GM21723 (cell line): ENCODE results near the gene CYP8B1.

Experiments used
- ATAC-seq: cut with Tn5 transposase; IDR thresholded peaks from one replicate; pipeline ENCODE4 v1.9.1; 2021; ENCODE audit warnings: mild to moderate bottlenecking, moderate library complexity; ENCODE audit not compliant: unreplicated experiment

CYP8B1 gene, protein sequence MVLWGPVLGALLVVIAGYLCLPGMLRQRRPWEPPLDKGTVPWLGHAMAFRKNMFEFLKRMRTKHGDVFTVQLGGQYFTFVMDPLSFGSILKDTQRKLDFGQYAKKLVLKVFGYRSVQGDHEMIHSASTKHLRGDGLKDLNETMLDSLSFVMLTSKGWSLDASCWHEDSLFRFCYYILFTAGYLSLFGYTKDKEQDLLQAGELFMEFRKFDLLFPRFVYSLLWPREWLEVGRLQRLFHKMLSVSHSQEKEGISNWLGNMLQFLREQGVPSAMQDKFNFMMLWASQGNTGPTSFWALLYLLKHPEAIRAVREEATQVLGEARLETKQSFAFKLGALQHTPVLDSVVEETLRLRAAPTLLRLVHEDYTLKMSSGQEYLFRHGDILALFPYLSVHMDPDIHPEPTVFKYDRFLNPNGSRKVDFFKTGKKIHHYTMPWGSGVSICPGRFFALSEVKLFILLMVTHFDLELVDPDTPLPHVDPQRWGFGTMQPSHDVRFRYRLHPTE

DNA sequence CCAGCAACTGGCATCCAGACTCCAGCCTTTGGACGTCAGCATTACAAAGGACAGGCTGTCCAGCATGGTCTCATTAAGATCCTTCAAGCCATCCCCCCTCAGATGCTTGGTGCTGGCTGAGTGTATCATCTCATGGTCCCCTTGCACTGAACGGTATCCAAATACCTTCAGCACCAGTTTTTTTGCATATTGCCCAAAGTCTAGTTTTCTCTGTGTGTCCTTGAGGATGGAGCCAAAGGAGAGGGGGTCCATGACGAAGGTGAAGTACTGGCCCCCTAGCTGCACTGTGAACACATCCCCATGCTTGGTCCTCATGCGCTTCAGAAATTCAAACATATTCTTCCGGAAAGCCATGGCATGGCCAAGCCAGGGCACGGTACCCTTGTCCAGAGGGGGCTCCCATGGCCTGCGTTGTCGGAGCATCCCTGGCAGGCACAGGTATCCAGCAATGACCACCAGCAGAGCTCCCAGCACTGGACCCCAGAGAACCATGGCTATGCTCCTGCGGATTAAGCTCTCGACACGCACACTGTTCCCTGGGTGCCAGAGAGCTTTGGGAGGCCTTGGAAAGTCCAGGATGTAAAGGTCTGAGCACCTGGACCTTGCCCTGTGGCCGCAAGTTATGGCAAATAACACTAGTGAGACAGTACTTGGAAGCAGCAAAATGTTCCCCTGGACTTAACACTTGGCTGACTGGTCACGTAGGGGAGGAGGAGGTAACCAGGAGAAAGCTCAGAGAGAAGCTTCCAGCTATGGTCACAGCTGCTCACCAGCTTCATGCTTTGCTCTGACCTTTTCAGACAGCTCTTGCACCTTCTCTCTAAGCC is at the start of gene CYP8B1:
Gene CYP8B1, minus strand, starts transcription at position 555 of the 827 bp plus-strand sequence. Its CDS starts 63 bp downstream, at position 492.
- no peak for ATAC-seq

DNA sequence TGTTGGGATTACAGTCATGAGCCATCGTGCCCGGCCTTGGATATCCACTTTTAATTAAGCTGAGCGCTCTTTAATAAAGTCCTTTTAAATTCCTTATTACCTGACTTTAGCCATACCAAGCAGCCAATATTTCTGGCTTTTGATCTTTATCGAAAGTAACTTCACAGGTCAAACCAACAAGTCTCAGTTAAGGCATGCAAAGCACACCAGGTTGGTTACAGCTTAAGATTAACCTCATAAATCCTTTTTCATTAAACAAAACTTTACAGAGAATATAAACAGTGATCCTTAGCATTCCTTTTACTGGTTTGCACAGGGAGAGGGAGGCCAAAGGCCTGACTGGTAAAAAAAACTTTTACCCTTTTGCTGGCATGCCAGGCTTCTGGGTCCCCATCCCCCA is 47.9 kb upstream of the CYP8B1 start:
- no peak for ATAC-seq

DNA sequence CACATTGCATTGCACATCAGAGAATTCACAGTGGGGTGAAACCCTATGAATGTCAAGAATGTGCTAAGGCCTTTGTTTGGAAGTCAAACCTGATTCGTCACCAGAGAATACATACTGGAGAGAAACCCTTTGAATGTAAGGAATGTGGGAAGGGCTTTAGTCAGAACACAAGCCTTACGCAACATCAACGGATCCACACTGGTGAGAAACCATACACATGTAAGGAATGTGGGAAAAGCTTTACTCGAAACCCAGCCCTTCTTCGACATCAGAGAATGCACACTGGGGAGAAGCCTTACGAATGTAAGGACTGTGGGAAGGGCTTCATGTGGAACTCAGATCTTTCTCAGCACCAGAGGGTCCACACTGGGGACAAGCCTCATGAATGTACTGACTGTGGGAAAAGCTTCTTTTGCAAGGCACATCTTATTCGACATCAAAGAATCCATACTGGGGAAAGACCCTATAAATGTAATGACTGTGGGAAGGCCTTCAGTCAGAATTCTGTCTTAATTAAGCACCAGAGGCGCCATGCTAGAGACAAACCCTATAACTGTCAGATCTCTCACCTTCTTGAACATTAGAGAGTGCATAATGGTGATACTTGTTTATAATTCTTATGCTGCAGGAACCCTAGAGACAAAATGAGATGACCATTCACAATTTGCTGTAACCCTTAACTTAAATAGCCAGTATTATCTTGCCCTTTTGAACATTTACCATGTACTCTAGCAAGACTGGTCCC is 39.3 kb upstream of the CYP8B1 start:
- ATAC-seq = no peak

DNA sequence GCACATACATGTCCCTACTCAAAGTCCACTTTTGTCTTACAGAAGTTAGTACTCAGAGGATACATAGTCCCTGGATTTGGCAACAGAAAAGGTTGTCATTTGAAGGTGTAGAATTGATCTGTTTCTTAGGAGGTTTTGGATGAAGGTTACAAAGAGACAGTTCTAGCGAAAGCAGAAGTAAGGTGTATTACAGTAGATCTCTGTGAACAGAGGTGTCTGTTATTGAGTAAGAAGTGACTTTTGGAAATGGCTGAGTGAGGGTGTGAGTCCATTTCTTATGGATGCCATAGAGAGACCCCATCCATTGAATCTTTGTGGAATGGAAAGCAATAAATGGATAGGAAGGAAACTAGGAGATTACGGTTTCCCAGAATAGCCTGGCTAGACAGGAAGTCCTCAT is 35.9 kb upstream of the CYP8B1 start:
- no peak for ATAC-seq

DNA sequence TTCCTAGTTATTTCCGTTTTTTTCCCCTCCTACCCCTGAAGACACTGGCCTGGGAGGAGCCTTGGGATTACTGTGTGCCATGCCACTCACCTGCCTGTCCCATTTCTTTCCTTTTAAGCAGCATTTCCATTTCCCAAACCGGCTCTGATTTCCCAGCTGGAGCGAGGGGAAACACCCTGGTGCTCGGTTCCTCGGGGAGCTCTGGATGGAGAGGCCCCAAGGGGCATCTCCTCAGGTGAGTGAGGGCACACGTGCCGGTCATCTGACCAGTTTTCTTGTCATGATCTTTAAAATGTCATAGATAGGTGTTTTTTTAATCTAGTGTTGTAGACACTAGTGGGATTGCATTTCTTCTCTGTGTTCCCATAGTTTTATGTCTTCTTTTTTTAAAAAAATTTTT is 33.0 kb upstream of the CYP8B1 start:
- no peak for ATAC-seq

DNA sequence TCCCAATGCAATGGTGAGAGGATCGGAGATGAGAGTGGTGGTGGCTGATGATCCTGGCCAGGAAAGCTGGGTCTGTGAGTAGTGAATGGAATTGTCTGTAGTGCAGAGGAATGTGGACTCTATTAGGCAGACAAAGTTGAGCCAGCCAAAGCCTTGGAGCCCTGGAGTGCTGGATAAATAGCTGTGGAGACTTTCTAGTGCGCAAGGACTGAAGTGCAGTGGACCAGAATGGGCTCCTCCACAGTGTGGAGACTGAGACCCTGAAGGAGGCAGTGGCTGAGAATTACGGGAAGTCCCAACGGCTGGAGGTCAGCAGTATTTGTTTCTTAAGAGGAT is 31.1 kb upstream of the CYP8B1 start:
- no peak for ATAC-seq

DNA sequence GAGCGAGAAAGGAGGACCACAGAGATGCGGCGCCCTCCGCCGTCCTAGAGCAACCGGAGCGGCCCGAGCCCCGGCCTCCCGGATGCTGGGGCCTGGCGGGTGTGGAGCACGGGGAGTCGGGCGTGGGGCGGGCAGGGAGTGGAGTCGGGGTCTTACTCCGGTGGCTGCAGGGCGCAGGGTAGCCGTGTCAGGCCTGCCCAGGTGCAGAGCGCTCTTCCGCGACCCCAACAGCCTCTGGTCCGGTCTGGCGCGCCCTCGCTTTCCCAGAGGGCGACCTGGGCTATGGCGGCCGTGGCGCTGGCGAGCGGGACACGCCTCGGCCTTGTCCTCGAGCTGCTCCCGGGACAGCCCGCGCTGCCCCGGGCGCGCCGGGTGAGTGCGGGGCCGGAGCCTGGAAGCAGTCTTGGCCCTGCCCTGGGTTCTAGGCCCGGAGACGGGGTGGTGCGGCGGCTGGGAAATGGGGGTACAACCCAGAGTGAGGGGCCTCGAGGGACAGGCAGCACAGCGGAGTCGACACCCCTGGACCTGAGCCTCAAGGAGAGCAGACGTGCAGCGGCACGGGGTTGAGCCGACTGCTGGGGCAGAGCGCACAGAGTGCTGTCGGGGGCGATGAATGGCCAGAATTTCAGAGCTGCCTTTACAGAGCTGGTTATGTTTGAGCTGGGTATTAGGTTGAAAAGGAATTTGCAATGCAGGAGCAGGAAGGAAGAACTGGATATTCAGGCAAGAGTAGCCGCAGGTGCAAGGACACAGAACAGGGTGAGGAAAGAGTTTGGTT is 30.6 kb upstream of the CYP8B1 start, which contains the start of gene ZNF662:
Gene ZNF662, plus strand, starts transcription at position 73 of the 778 bp plus-strand sequence. CDS start 1,973 bp downstream, outside the sequence.
- ATAC-seq = no peak

DNA sequence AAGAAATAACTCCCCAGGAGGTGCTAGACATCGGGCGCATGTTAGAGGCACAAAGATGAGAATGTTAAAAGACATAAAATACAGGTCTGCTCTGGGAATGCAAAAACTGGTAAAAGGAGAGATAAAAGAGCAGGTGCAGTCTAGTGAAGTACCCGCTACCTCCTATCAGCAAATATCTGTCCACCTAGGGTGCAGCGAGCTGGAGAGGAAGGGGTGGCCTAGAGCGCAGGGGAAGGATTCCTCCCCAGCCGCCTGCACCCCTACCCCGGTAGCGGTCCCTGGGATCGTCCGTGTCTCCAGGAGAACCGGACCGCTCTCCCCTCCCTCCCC is 30.0 kb upstream of the CYP8B1 start:
- ATAC-seq = no peak

DNA sequence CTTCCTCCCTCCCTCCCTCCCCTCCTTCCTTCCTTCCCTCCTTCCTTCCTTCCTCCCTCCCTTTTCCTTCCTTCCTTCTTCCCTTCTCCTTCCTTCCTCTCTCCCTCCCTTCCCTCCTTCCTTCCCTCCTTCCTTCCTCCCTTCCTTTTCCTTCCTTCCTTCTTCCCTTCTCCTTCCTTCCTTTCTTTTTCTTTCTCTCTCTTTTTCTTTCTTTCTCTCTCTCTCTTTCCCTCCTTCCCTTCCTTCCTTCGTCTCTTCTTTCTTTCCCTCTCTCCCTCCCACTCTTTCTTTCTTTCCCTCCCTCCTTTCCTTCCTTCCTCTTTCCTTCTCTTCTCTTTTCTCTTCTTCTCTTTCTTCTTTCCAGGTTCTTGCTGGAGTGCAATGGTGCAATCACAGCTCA is 28.4 kb upstream of the CYP8B1 start:
- no peak for ATAC-seq

DNA sequence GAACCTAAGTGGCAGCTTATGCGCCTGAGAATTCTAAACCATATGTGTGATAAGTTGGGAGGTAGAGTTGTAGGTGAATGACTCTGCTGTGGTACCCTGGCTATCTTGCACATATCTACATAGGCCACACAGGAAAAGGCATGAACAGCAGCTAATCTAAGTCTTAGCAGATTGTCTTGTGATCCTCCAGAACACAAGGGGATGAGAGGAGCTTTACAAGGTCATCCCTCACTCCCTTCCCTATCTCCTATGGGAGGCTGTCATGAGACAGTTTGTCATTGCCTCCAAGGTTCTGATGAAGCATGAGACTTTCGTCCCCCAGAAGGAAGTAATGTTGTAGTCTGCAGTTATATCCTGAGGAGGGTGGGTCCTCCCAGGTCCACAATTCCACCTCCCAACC is 26.6 kb upstream of the CYP8B1 start:
- no peak for ATAC-seq

DNA sequence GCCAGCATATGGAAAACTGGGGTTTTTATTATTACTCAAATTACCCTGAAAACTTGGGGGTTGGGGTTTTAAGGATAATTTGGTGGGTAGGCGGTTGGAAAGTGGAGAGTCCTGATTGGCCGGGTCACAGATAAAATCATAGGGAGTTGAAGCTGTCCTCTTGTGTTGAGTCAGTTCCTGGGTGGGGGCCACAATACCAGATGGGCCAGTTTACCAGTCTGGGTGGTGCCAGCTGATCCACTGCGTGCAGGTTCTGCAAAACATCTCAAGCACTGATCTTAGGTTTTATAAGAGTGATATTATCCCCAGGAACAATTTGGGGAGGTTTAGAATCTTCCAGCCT is 25.4 kb upstream of the CYP8B1 start:
- no peak for ATAC-seq

DNA sequence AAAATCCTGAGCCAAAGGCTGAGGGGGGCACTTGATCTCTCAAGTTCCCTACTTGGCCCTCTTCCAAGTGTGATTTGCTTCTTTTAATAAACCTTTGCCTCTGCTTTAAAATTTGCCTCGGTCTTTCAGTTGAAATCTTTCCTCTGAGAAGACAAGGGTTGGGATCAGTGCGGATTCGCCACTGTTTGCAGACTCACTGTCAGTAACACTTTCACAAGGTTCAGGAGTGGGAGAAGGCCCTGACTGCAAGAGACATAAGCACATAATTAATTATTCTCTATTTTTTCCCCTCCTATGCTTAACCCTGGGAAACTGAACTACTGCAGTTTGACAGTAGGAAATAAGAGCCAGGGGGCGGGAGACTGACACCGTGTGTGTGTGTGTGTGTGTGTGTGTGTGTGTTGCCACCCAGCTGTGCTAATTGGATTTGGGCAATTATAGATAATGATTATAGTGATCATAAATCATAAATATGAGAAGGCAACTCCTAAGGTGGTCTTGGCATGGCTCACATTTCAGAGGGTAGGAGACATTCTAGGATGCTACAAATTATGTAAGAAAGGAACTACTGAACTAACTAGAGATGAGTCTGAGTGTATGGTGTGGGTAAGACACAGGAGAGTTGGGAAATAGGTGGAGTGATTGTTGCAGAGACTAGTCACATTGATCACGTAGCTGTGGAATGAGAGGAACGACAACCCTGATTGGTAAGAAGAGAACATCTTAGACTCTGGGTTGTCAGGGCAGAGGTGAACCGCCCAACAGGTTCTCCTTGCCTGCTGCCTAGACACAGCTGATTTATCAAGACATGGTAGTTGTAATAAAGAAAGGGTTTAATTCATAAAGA is 24.8 kb upstream of the CYP8B1 start:
- no peak for ATAC-seq

DNA sequence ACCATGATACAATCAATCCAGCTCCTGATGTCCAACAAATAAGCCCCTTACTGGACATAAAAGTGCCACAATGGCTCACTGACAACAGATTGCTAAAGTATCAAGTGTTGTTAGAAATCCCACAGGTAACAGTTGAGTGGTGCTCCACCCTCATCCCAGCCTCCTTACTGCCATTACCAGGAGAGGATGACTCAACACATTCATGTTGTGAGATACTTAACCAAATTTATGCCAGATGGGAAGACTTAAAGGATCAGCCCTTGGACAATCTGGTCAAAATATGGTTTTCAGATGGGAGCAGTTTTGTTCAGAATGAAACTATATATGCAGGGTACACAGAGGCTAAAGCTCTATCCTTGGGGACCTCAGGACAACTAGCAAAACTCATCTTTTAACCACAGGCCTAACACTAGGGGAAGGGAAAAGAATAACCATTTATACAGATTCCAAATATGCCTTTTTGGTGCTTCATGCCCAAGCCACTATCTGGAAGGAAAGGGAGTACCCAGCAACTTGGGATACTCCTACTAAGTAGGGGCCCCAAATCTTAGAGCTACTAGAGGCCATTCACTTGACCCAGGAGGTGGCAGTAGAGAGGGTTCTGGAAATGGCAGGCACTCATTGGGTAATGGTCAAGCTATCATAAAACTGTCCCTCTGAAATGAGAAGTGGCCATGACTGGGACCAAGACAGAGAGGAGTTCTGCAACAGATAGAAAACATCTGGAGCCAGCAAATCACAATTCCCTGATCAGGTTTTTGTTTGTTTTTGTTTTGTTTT is 23.4 kb upstream of the CYP8B1 start:
- ATAC-seq = no peak

DNA sequence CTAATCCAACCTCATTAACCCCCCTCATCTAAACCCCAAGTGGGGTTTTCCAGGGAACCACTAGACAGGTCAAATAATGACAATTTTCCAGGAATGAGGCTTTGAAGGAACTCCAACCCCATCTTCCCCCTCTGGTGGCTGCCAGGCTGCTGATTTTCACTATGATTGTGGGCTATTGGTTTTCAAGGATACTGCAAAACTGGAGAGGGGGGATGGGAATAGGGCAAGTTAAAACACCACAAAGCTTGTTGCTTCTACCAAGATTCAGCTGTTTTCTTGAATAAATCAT is 19.8 kb upstream of the CYP8B1 start:
- ATAC-seq = no peak

DNA sequence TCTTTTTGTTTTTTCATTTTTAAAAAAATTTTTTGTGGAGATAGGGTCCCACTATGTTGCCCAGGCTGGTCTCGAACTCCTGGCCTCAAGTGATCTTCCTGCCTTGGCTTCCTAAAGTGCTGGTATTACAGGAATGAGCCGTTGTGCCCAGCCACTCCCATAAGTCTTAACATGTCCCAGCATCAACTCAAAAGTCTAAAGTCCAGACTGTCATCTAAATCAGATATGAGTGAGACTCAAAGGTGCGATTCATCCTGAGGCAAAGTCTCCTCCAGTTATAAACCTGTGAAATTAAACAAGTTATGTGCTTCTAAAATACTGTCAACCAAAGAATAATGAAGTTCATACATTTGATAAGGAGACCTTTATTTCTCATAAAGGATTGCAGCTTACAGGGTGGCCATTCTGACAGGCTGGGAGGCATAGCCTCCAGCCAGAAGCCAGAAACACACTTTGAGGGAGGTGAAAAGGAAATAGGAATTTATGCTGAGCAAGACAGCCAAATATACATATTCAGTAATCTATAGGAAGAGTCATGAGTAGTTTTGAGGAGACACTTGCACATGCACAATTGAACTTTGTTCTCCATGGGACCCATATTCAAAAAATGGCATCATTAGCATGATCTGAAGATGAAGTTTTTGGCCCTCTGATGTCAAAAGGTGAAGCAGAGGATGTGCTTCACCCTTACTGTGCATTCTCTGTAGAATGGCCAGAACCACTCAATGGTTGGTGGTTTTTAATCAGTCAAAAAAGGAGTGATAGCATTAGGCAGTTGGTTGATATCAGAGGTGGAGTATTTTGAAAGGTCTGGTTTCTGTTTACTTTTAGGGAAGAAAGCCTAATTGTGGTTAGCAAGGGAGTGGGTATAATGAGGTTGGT is 19.3 kb upstream of the CYP8B1 start:
- no peak for ATAC-seq

DNA sequence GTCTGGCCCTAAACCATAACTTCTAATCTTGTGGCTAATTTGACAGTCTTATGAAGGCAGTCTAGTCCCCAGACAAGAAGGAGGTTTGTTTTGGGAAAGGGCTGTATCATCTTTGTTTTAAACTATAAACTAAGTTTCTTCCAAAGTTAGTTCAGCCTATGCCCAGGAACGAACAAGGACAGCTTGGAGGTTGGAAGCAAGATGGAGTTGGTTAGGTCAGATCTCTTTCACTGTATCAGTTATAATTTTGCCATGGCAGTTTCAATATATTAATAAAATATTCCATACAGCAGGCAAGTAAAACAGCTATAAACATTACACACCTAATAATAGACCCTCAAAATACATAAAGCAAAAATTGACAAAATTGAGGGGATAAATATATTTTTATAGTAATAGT is 17.1 kb upstream of the CYP8B1 start:
- no peak for ATAC-seq

DNA sequence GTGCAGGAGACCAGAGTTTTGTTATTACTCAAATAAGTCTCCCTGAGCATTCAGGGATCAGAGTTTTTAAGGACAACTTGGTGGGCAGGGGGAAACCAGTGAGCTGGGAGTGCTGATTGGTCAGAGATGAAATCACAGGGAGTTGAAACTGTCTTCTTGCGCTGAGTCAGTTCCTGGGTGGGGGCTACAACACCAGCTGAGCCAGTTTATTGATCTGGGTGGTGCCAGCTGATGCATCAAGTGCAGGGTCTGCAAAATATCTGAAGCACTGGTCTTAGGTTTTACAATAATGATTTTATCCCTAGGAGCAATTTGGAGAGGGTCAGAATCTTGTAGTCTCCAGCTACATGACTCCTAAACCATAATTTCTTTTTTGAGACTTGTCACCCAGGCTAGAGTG is 16.5 kb upstream of the CYP8B1 start:
- no peak for ATAC-seq

DNA sequence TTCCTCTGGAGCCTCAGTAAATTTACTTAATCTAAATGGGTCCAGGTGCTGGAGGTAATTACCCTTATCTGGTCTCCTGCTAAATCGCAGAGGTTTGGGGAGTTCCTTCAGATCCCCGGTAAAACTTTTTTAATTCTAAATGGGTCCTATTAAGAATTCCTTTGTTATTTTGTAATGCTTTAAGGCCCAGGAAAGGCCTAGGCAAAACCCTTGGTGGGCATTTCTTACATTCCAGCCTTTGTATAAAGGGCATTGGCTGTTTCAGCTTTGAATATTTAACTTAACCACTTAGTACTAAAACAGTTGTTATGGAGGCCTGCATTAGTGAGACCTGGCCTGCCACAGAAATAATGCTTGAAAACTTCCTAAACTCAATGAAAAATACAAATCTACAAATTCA is 15.4 kb upstream of the CYP8B1 start:
- no peak for ATAC-seq
